ENCODE results near the gene SOHLH1.

DNA sequence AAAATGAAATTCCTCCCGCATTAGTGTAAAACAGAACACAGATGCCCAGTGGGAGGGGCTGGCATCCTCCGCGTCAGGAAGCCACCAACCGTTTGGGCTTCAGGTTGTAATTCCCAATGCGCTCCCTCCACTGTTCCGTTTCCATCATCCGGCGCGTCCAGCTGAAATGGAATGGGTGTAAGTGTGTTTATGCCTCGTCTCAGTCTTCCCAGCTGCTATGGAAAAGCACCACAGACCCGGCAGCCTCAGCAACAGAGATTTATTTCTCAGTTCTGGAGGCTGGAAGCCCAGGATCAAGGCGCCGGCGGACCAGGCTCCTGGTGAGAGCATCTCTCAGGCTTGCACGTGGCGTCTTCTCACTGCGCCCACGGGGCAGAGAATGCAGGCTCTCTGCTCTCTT lies 23.1 kb upstream of the SOHLH1 start:
- TF ChIP-seq, protein P1, sequence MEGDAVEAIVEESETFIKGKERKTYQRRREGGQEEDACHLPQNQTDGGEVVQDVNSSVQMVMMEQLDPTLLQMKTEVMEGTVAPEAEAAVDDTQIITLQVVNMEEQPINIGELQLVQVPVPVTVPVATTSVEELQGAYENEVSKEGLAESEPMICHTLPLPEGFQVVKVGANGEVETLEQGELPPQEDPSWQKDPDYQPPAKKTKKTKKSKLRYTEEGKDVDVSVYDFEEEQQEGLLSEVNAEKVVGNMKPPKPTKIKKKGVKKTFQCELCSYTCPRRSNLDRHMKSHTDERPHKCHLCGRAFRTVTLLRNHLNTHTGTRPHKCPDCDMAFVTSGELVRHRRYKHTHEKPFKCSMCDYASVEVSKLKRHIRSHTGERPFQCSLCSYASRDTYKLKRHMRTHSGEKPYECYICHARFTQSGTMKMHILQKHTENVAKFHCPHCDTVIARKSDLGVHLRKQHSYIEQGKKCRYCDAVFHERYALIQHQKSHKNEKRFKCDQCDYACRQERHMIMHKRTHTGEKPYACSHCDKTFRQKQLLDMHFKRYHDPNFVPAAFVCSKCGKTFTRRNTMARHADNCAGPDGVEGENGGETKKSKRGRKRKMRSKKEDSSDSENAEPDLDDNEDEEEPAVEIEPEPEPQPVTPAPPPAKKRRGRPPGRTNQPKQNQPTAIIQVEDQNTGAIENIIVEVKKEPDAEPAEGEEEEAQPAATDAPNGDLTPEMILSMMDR (conservative IDR thresholded peaks at IDR 0.05), result no peak
- TF ChIP-seq EZH2 (IDR thresholded peaks at IDR 0.05; ENCODE audit: low read depth), result no peak
